ENCODE measurements around the gene BTG4.

Gene BTG4

GRCh38 chr11:111527279-111527678 is 15.1 kb upstream of the BTG4 start:
- FAIRE-seq (no peak), DNase-seq (ENCODE audit: insufficient read length, low spot score) (no peak)
- TF ChIP-seq CTCF (IDR thresholded peaks at IDR 0.05; ENCODE audit: insufficient read depth, missing control alignments): no peak

- TF ChIP-seq CTCF (IDR thresholded peaks at IDR 0.05; ENCODE audit: insufficient read depth, missing control alignments): no peak
- DNase-seq (ENCODE audit: insufficient read length, low spot score) (no peak), FAIRE-seq (no peak)
Measured at GRCh38 chr11:111526501-111526900, 14.3 kb upstream of the BTG4 start.

GRCh38 chr11:111525456-111525855 is 13.3 kb upstream of the BTG4 start:
- no peak for FAIRE-seq
- no peak for DNase-seq (ENCODE audit: insufficient read length, low spot score)
- TF ChIP-seq CTCF (IDR thresholded peaks at IDR 0.05; ENCODE audit: insufficient read depth, missing control alignments): no peak

- TF ChIP-seq CTCF (IDR thresholded peaks at IDR 0.05; ENCODE audit: insufficient read depth, missing control alignments): no peak
- FAIRE-seq (no peak), DNase-seq (ENCODE audit: insufficient read length, low spot score) (no peak)
Measured at GRCh38 chr11:111524056-111524455, 11.9 kb upstream of the BTG4 start.

- FAIRE-seq (no peak), DNase-seq (ENCODE audit: insufficient read length, low spot score) (no peak)
- TF ChIP-seq CTCF (IDR thresholded peaks at IDR 0.05; ENCODE audit: insufficient read depth, missing control alignments): no peak
Measured at GRCh38 chr11:111523343-111523742, 11.2 kb upstream of the BTG4 start.

GRCh38 chr11:111522426-111522825 is 10.2 kb upstream of the BTG4 start:
- no peak for FAIRE-seq
- TF ChIP-seq CTCF (IDR thresholded peaks at IDR 0.05; ENCODE audit: insufficient read depth, missing control alignments): no peak
- DNase-seq (ENCODE audit: insufficient read length, low spot score): no peak

- TF ChIP-seq CTCF (IDR thresholded peaks at IDR 0.05; ENCODE audit: insufficient read depth, missing control alignments): no peak
- DNase-seq (ENCODE audit: insufficient read length, low spot score) (no peak), FAIRE-seq (no peak)
Measured at GRCh38 chr11:111521135-111521534, 8.9 kb upstream of the BTG4 start.

All from D721Med (cell line).